NK-92 treated with Interleukin-12 subunit alpha and Interleukin-12 subunit beta, amount 100 ng/mL, for 24 hours (cell line): Measurements from ENCODE around the gene PRKCA.
A peak's percentile ranks its signal among the peaks of the same experiment; 100 is the strongest.
"Not testable (repeated sequence)": the region's sequence is repeated elsewhere in the genome, so short reads cannot be mapped to it uniquely, and the experiment has no call there.

Experiments
- DNase-seq: peaks from one replicate; lab custom pipeline; 2025; lab: John Stamatoyannopoulos, UW

Gene PRKCA

DNA sequence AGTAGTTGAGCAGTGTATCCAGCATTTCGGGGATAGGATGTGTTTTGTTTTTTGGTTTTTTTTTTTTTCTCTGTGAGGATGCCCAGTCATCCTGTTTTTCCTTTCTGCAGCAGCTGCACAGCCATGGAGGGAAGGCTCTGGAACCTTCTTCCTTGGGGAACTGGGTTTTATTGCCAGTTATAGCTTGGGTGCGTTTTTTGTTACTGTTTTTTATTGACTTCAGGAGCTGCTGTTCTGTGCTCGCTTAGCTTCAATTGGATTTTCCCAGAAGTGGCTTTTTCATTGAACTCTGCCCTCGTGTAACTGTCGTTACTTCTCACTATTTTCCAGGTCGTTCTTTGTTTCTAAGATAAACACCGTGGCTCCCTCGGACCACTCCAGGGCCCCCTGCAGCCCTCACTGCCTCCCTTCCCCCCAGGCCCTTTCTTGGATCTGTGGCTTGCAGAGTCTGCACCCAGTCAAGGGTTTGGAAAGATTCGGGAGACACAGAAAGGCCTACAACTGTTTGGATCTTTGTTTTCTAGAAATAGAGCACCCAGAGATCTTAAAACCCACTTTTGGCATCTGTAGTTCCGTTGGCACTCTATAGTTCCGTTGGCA, 412.8 kb downstream of the PRKCA start:
- no peak for DNase-seq

- DNase-seq: no peak
Observed at GRCh38 chr17:66715745-66716156, 413.3 kb downstream of the PRKCA start.

DNA sequence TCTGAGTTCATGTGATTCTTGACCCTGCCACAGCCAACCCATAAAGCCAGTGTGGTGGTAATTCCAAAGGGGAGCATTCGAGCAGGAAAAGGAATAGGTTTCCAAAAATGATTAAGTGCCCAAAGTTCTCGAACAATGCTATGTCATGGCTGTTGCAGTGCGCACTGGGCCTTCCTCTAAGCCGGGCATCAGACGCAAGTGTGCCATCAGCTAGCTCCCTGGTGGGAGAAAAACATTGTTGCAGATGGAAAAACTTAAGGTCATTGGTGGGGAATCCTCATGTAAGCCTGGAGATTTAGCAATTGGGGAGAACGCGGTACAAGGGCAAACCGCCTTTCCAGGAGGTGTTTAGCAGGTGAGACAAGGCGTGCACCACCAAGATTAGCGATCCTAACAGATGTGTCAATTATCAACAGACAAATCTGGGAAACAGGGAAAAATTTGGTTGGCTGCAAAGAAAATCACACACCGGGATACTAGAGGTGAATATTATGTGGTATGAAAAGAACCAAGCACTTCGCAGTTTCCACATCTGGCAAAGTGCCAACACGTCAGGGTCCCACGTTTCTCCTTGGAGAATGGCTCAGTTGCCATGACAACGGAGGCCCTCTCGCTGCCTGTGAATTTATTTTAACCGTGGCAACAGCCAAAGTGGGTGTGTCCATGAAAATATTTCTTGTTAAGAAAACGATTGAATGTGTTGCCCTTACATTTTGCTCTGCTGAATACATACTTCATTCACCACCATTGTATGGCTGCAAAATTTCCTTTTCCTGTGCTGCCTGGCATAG, 414.0 kb downstream of the PRKCA start:
- no peak for DNase-seq

DNA sequence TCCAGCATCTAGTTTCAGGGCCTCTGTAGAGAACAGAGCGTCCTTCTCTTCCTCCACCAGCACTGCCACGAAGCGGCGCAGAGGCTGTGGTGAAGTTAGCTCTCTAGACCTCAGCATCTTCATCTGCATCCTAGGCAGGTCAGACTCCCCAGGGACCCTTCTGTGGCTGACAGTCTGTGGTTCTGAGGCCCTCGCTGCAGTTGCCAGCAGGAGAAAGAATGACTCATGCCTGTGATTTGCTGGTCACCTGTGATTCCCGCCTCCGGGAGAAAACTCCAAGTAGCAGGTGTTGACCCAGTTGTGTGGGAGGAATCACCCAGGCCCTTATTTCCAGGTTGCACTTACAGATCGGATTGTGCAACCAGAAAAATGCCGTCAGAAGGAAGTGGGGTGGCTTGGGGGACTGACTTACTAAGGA, 415.2 kb downstream of the PRKCA start:
- no peak for DNase-seq

DNA sequence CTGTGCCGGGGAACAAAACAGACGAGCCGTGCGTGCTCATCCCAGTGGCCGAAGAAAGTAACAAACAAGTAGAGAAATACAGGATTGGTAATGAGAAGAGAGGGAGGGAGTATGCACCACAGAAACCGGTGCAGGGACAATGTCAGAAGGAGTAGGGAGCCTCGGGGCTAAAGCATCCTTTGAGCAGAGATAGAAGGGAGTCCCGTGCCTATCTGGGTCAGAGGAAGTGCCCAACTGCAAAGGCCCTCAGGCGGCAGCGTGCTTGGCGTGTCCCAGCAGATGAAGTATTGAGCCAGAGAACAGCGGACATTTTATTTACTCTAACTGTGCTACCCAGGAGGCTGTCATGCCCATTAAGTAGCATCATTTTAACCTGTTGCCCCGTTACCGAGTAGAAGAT, 417.6 kb downstream of the PRKCA start:
- DNase-seq: no peak

DNA sequence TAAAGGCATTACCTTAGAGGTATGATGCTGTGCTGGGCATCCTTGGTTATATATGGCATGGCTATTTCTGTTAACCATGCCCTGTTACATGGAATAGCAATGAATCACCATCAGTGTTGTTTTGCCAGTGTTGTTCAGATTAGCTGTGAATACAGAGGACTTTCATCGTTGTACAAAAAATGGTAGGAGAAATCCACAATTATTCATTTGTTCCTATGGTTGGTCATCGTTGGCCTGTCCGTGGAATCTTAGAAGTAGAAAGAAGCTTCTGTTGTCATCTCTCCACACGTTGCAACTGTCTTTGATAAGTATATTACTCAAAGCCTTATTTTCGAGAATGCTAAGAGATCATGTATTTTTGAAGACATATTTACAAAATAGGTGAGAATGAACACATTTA, 418.2 kb downstream of the PRKCA start:
- no peak for DNase-seq

- DNase-seq: no peak
Observed at GRCh38 chr17:66722341-66722740, 419.9 kb downstream of the PRKCA start.

- DNase-seq: no peak
Observed at GRCh38 chr17:66724581-66725341, 422.3 kb downstream of the PRKCA start.

DNA sequence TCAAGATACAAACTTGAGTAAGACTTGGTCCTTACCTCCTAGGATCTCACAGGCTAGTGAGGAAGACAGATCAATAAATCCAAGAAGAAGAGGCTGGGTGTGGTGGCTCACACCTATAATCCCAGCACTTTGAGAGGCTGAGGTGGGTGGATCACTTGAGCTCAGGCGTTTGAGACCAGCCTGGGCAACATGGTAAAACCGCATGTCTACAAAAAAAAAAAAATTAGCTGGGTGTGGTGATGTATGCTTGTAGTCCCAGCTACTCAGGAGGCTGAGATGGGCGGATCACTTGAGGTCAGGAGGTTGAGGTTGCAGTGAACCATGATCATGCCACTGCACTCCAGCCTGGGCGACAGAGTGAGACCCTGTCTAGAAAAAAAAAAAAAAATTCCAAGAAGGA, 423.0 kb downstream of the PRKCA start:
- DNase-seq: not testable (repeated sequence)

DNA sequence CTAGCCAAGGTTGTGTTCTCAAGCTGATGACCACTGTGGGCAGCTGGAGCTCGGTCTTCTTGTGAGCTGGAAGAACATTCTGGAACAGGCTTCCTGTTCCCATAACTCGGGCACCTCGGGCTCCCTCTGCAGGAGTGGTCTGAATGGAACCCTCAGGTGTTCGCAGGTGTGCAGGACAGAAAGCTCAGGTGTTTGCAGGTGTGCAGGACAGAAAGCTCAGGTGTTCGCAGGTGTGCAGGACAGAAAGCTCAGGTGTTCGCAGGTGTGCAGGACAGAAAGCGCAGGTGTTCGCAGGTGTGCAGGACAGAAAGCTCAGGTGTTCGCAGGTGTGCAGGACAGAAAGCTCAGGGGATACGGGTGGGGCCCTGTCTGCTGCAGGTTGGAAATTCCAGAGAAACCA, 423.5 kb downstream of the PRKCA start:
- no peak for DNase-seq

- DNase-seq: no peak
Observed at GRCh38 chr17:66726371-66726770, 424.0 kb downstream of the PRKCA start.

GRCh38 chr17:66726846-66727245, 424.4 kb downstream of the PRKCA start:
- no peak for DNase-seq

GRCh38 chr17:66727634-66728570, 425.5 kb downstream of the PRKCA start:
- peak; percentile 22 for DNase-seq

DNA sequence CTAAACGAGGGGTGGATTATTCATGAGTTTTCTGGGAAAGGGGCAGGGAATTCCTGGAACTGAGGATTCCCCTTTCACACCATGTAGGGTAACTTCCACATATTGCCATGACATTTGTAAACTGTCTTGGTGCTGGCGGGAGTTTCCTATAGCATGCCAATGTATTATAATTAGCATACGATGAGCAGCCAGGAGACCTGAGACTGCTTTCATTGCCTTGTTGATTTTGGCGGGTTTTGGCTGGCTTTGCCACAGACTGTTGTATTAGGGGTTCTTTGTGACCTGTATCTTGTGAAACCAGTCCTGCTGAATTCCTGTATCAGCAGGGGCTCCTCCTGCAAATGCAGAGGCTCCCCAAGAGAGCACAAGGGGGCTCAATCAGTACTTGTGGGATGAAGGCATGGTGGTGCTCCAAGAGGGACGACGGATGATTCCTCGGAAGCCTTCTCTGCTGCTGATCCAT, 428.1 kb downstream of the PRKCA start:
- no peak for DNase-seq

DNA sequence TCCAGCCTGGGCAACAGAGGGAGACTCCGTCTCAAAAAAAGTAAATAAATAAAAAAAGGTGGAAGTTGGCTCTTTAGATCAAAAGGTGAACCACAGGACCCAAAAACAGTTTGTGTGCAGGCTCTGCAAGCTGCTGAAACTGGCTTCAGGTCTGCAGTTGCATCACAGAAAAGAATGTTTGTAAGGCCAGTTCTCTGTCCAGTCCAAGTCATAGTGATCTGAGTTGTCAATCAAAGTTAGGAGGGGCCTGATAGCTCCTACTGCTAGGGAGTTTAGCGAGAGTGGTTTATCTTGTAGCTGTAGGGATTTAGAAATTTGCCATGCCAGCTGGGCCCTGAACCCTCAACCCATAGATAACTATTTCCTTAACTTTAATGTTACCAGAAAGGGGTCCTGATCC, 431.3 kb downstream of the PRKCA start:
- DNase-seq: no peak

DNA sequence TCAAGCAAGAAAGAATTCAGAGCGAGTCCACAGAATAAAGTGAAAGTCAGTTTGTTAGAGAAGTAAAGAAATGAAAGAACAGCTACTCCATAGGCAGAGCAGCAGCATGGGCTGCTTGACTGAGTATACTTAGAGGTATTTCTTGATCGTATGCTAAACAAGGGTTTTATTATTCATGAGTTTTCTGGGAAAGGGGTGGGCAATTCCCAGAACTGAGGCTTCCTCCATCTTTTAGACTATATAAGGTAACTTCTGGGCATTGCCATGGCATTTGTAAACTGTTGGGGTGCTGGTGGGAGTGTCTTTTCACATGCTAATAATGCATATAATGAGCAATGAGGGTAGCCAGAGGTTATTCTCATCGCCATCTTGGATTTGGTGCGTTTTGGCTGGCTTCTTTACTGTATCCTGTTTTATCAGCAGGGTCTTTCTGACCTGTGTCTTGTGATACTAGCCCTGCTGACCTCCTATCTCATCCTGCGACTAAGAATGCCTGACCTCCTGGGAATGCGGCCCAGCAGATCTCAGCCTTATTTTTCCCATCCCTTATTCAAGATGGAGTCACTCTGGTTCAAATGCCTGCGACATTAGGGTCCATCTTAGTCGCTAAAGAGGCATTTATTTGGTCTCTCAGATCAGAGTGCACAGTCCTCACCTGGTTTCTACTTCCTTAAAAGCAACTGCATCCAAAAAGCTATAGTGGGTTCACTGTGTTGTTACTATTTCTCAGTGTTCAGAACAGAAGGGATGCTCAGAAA, 432.0 kb downstream of the PRKCA start:
- DNase-seq: no peak

GRCh38 chr17:66737524-66737923, 435.1 kb downstream of the PRKCA start:
- no peak for DNase-seq

DNA sequence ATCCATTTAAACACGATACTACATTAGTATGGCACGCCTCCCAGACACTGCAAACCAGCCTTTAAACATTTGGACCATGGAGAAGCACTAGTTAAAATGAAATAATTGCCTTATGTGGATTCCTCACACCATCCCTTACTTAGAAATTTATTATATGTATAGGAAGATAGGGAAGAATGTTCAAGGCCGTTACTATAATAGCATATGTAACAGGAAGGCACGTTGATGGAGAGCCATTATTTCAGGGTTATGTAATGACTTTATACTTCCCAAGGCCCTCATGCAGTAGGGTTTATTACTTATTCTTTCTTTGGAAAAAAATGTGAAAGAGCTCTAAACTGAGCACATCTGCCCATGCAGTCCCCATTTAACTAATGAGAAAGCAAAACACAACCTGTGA, 435.9 kb downstream of the PRKCA start:
- DNase-seq: no peak

DNA sequence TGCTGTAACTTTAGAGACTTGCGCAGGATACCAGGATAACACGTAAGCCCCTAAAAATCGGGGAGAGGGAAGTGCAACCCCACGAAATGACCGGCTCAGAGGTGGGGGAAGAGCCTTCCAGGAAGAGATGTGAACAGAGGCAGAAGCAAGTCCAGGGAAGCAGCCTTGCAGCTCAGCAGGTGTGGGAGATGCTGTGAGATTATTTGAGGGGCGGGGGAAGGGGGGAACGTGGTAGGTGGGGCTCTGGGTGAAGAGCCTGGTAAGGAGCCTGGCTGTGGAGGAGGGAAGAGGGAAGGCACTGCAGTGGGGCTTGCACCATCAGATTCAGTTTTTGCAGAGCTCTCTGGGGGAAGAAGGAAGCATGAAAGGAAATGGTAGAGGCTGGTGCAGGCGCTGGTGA, 437.1 kb downstream of the PRKCA start:
- DNase-seq: no peak

- DNase-seq: no peak
Observed at GRCh38 chr17:66740226-66740625, 437.8 kb downstream of the PRKCA start.

GRCh38 chr17:66743511-66743910, 441.1 kb downstream of the PRKCA start:
- no peak for DNase-seq
